Natural killer cell treated with Interleukin-12 subunit alpha and Interleukin-12 subunit beta and Interleukin-15 and Interleukin-18, amount 100 ng/mL, for 72 hours (primary cell): Measurements from ENCODE around the gene SPAM1. TPM values are rescaled to one million over a fixed set of nuclear protein-coding genes. Genes with fewer than 3 reads are reported as not detected.

ENCODE experiments used
- total RNA-seq, 2 donors: library from RNA; stranded (reverse); gene quantifications; one replicate each; pipeline ENCODE4 v1.2.3, GENCODE V29; 2022

Gene SPAM1
- total RNA-seq, 2 donors from 2014 or later = not detected

Other genes starting within 250 kb of the SPAM1 start
- gene WASL, start 176.2 kb upstream of the SPAM1 start, total RNA-seq = 10 to 100 TPM in 1 of 2 donors, 1 to 10 TPM in 1; 6.3 to 10.6 TPM
- gene HYAL4, start 80.1 kb upstream of the SPAM1 start, total RNA-seq = not detected
- gene TMEM229A, start 107.8 kb downstream of the SPAM1 start, total RNA-seq = not detected